Sigmoid colon (tissue), 7 donors: ENCODE measurements around the gene LRRC8D. TPM values are rescaled to one million over a fixed set of nuclear protein-coding genes. Genes with fewer than 3 reads are reported as not detected.

Source experiments
- DNase-seq: peaks from one replicate; pipeline ENCODE4 v3.0.0-alpha.2; 2019
- H3K27ac ChIP-seq, 4 donors: fragments of 200-600 bp; sonication (generic); one replicate each; pipeline ENCODE4 v1.5.1; 2016 to 2019; ENCODE audit warnings: mild to moderate bottlenecking in 1 of 4
- H3K27me3 ChIP-seq, 3 donors: fragments of 200-600 bp; sonication (generic); one replicate each; pipeline ENCODE4 v1.5.1; 2019; ENCODE audit warnings: mild to moderate bottlenecking in 1 of 3
- H3K36me3 ChIP-seq, 4 donors: fragments of 200-600 bp; sonication (generic); one replicate each; pipeline ENCODE4 v1.5.1; 2016 to 2019
- H3K4me1 ChIP-seq, 4 donors: fragments of 200-600 bp; sonication (generic); one replicate each; pipeline ENCODE4 v1.5.1; 2017 to 2019
- H3K4me3 ChIP-seq, 4 donors: fragments of 200-600 bp; sonication (generic); one replicate each; pipeline ENCODE4 v1.5.1; 2017 to 2019; ENCODE audit warnings: mild to moderate bottlenecking in 2 of 4, moderate library complexity in 1 of 4
- H3K9me3 ChIP-seq, 4 donors: fragments of 200-600 bp in 3 of 4; sonication (generic) in 3 of 4; one replicate each; pipeline versions ENCODE4 v1.5.1 to v1.6.1; 2013 to 2019
- CTCF ChIP-seq, 4 experiments: fragments of 450-650 bp in 3 of 4; fragments of 200-600 bp in 1 of 4; IDR thresholded peaks; one replicate each; pipeline ENCODE4 v1.5.1; 2016 to 2019; ENCODE audit warnings: antibody characterized with exemption in 4 of 4, mild to moderate bottlenecking in 3 of 4, moderate library complexity in 2 of 4
- EP300 ChIP-seq, 4 donors: sonication (generic); formaldehyde crosslinking; IDR thresholded peaks; one replicate each; pipeline ENCODE4 v1.6.1; 2017; ENCODE audit warnings: antibody characterized with exemption in 4 of 4
- POLR2A ChIP-seq, 2 donors: fragments of 450-650 bp; IDR thresholded peaks; one replicate each; pipeline ENCODE4 v1.6.1; 2016; ENCODE audit warnings: antibody characterized with exemption in 2 of 2, mild to moderate bottlenecking in 2 of 2, moderate library complexity in 2 of 2
- POLR2AphosphoS5 ChIP-seq, 4 donors: sonication (generic); formaldehyde crosslinking; IDR thresholded peaks; one replicate each; pipeline ENCODE4 v1.6.1; 2017; ENCODE audit warnings: antibody characterized with exemption in 4 of 4
- WGBS, 2 donors: extraction: QIAGEN DNeasy Blood & Tissue Kit; methylation state at CpG; one replicate each; pipeline ENCODE4 v1.1.7; 2013; 5-methylcytosine and 5-hydroxymethylcytosine counted together
- intact Hi-C: fragments of 100-400 bp; cut with DNase I; formaldehyde crosslinking; loops from one replicate; pipeline ENCODE4 v1.15.1; 2023
- polyA plus RNA-seq, 3 donors: library from polyadenylated mRNA; stranded (reverse); fragments of 200-250 nt; gene quantifications; one replicate each; pipeline ENCODE4 v1.2.3, GENCODE V29; 2013
- total RNA-seq, 4 donors: library from RNA; depleted of rRNA; stranded (reverse); fragments of >200 nt; gene quantifications; one replicate each; pipeline ENCODE4 v1.1.0, GENCODE V29; 2016
- donor health status: healthy with polysubstance abuse.
- donor health status: Bipolar disorder and iron deficiency.
- donor health status: healthy.

Gene LRRC8D
- total and polyA plus RNA-seq, 7 donors: 6.0 to 21.2 (median 9.3) TPM

GRCh38 chr1:89955311-89956205 is 134.7 kb downstream of the LRRC8D start:
- Histone ChIP-seq H3K27me3 (no peaks in the 10 kb centered on the region), H3K4me1 (peaks cover 0 to 4% (median 0%) of the 10 kb centered on the region in 4 donors), H3K27ac (no peak overlapping the region), H3K36me3 (no peaks in the 10 kb centered on the region), H3K9me3 (no peaks in the 10 kb centered on the region), H3K4me3 (no peak overlapping the region)
- intact Hi-C loops: no loop called here
- 96% methylated on average over 7 of the region's 7 CpGs for WGBS, 2 donors
- no peak for DNase-seq
- no peak for TF ChIP-seq POLR2AphosphoS5 (IDR thresholded peaks at IDR 0.05)
- TF ChIP-seq EP300 (IDR thresholded peaks at IDR 0.05): no peak
- no peak for TF ChIP-seq CTCF (IDR thresholded peaks at IDR 0.05)
- TF ChIP-seq POLR2A (IDR thresholded peaks at IDR 0.05): no peak

- TF ChIP-seq CTCF (IDR thresholded peaks at IDR 0.05): no peak
- no peak for TF ChIP-seq POLR2A (IDR thresholded peaks at IDR 0.05)
- TF ChIP-seq EP300 (IDR thresholded peaks at IDR 0.05): no peak
- no peak for TF ChIP-seq POLR2AphosphoS5 (IDR thresholded peaks at IDR 0.05)
- H3K4me3 ChIP-seq: no peak overlapping the region
- H3K36me3 ChIP-seq: no peaks in the 10 kb centered on the region
- WGBS, 2 donors: 14 to 19% methylated on average over 1 of the region's 1 CpG
- no peaks in the 10 kb centered on the region for H3K9me3 ChIP-seq
- H3K4me1 ChIP-seq: peaks cover 0 to 6% (median 4%) of the 10 kb centered on the region in 4 donors
- intact Hi-C loops: no loop called here
- no peak for DNase-seq
- H3K27me3 ChIP-seq: no peaks in the 10 kb centered on the region
- no peak overlapping the region for H3K27ac ChIP-seq
These were observed 136.3 kb downstream of the LRRC8D start for GRCh38 chr1:89957107-89957506.

GRCh38 chr1:89958851-89959654 is 138.2 kb downstream of the LRRC8D start:
- H3K36me3 ChIP-seq: no peaks in the 10 kb centered on the region
- peaks cover 0 to 11% (median 11%) of the 10 kb centered on the region in 4 donors for H3K4me1 ChIP-seq
- DNase-seq: no peak
- TF ChIP-seq POLR2A (IDR thresholded peaks at IDR 0.05): no peak
- no peak for TF ChIP-seq CTCF (IDR thresholded peaks at IDR 0.05)
- TF ChIP-seq EP300 (IDR thresholded peaks at IDR 0.05): no peak
- TF ChIP-seq POLR2AphosphoS5 (IDR thresholded peaks at IDR 0.05): no peak
- intact Hi-C loops: no loop called here
- WGBS, 2 donors: 82 to 92% methylated on average over 7 of the region's 7 CpGs
- H3K4me3 ChIP-seq: no peak overlapping the region
- H3K27ac ChIP-seq: no peak overlapping the region
- no peaks in the 10 kb centered on the region for H3K9me3 ChIP-seq
- no peaks in the 10 kb centered on the region for H3K27me3 ChIP-seq

- intact Hi-C loops: no loop called here
- TF ChIP-seq EP300 (IDR thresholded peaks at IDR 0.05): no peak
- no peak for TF ChIP-seq POLR2A (IDR thresholded peaks at IDR 0.05)
- no peak for TF ChIP-seq POLR2AphosphoS5 (IDR thresholded peaks at IDR 0.05)
- no peak for TF ChIP-seq CTCF (IDR thresholded peaks at IDR 0.05)
These were observed 138.9 kb downstream of the LRRC8D start for GRCh38 chr1:89959719-89960118.

More at GRCh38 chr1:89959719-89960118, 138.9 kb downstream of the LRRC8D start:
- H3K27me3 ChIP-seq: no peaks in the 10 kb centered on the region
- no peak for DNase-seq
- 96 to 98% methylated on average over 2 of the region's 2 CpGs for WGBS, 2 donors
- no peak overlapping the region for H3K4me3 ChIP-seq
- peaks cover 0 to 11% (median 11%) of the 10 kb centered on the region in 4 donors for H3K4me1 ChIP-seq
- no peak overlapping the region for H3K27ac ChIP-seq
- no peaks in the 10 kb centered on the region for H3K9me3 ChIP-seq
- H3K36me3 ChIP-seq: no peaks in the 10 kb centered on the region
